GM19372 (cell line): ENCODE data around the gene NEDD4.
"Not testable (repeated sequence)": the region's sequence is repeated elsewhere in the genome, so short reads cannot be mapped to it uniquely, and the experiment has no call there.

ENCODE experiments used
- ATAC-seq: cut with Tn5 transposase; IDR thresholded peaks from one replicate; pipeline ENCODE4 v1.9.1; 2021; ENCODE audit warnings: mild to moderate bottlenecking, low read depth, moderate library complexity; ENCODE audit not compliant: unreplicated experiment

NEDD4 gene

GRCh38 chr15:55960946-55961345 is 32.5 kb downstream of the NEDD4 start:
- no peak for ATAC-seq

GRCh38 chr15:55959744-55960447 is 33.5 kb downstream of the NEDD4 start:
- ATAC-seq = no peak

GRCh38 chr15:55958349-55958748 is 35.1 kb downstream of the NEDD4 start:
- no peak for ATAC-seq

- no peak for ATAC-seq
These were observed 38.4 kb downstream of the NEDD4 start for GRCh38 chr15:55954862-55955605.

- ATAC-seq = not testable (repeated sequence)
These were observed 40.7 kb downstream of the NEDD4 start for GRCh38 chr15:55952501-55953274.

GRCh38 chr15:55944606-55945005 is 48.8 kb downstream of the NEDD4 start:
- ATAC-seq = not testable (repeated sequence)

- no peak for ATAC-seq
These were observed 51.1 kb downstream of the NEDD4 start for GRCh38 chr15:55942332-55942731.

- no peak for ATAC-seq
These were observed 56.4 kb downstream of the NEDD4 start for GRCh38 chr15:55937040-55937439.

GRCh38 chr15:55928955-55929354 is 64.5 kb downstream of the NEDD4 start:
- no peak for ATAC-seq

- no peak for ATAC-seq
These were observed 71.7 kb downstream of the NEDD4 start for GRCh38 chr15:55921744-55922143.

GRCh38 chr15:55917881-55918296 is 75.5 kb downstream of the NEDD4 start:
- no peak for ATAC-seq

GRCh38 chr15:55916666-55917409 is 76.6 kb downstream of the NEDD4 start:
- no peak for ATAC-seq

GRCh38 chr15:55915876-55916567 is 77.4 kb downstream of the NEDD4 start:
- no peak for ATAC-seq

- ATAC-seq = no peak
These were observed 78.2 kb downstream of the NEDD4 start for GRCh38 chr15:55915221-55915620.

- no peak for ATAC-seq
These were observed 79.0 kb downstream of the NEDD4 start for GRCh38 chr15:55914446-55914845.

GRCh38 chr15:55912982-55913381 is 80.4 kb downstream of the NEDD4 start:
- ATAC-seq = no peak

- ATAC-seq = no peak
These were observed 84.2 kb downstream of the NEDD4 start for GRCh38 chr15:55909036-55909811.

GRCh38 chr15:55907797-55908196 is 85.6 kb downstream of the NEDD4 start:
- ATAC-seq = no peak

GRCh38 chr15:55902981-55903380 is 90.4 kb downstream of the NEDD4 start:
- no peak for ATAC-seq
